Measurements from ENCODE around the gene TMCC3.

GRCh38 chr12:94663702-94664101, 13.3 kb upstream of the TMCC3 start:
- no peak for TF ChIP-seq POLR2A (IDR thresholded peaks at IDR 0.05)
- TF ChIP-seq, protein P1, sequence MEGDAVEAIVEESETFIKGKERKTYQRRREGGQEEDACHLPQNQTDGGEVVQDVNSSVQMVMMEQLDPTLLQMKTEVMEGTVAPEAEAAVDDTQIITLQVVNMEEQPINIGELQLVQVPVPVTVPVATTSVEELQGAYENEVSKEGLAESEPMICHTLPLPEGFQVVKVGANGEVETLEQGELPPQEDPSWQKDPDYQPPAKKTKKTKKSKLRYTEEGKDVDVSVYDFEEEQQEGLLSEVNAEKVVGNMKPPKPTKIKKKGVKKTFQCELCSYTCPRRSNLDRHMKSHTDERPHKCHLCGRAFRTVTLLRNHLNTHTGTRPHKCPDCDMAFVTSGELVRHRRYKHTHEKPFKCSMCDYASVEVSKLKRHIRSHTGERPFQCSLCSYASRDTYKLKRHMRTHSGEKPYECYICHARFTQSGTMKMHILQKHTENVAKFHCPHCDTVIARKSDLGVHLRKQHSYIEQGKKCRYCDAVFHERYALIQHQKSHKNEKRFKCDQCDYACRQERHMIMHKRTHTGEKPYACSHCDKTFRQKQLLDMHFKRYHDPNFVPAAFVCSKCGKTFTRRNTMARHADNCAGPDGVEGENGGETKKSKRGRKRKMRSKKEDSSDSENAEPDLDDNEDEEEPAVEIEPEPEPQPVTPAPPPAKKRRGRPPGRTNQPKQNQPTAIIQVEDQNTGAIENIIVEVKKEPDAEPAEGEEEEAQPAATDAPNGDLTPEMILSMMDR (IDR thresholded peaks at IDR 0.05) = no peak
- TF ChIP-seq EP300 (IDR thresholded peaks at IDR 0.05) = no peak

Data from stomach (tissue), 4 donors.